Measurements from ENCODE around the gene COL1A2.

Gene COL1A2

GRCh38 chr7:94446308-94446707 lies 51.6 kb downstream of the COL1A2 start:
- POLR2A ChIA-PET (ENCODE audit: low non-redundant PET) = interaction anchor here (0.6 kb wide), 1 partner anchor 982 kb away, joined by 4 read pairs; no protein-coding TSS in a partner anchor
- no peak overlapping the region for H3K27ac ChIP-seq
- TF ChIP-seq CTCF (conservative IDR thresholded peaks at IDR 0.05; ENCODE audit: low read depth) = no peak
- DNase-seq (ENCODE audit: low spot score) = no peak
- CTCF ChIA-PET = interaction anchor here (0.5 to 1.0 kb wide), 4 partner anchors 9 to 711 kb away, joined by 3 to 4 read pairs (median 4); no protein-coding TSS in a partner anchor

- no peak overlapping the region for H3K27ac ChIP-seq
- CTCF ChIA-PET = interaction anchor here (0.5 to 2.1 kb wide), 14 partner anchors 14 to 1028 kb away, joined by 3 to 23 read pairs (median 4); partner anchors contain the start of gene SGCE
- DNase-seq (ENCODE audit: low spot score) = peak; percentile 48
- TF ChIP-seq CTCF (conservative IDR thresholded peaks at IDR 0.05; ENCODE audit: low read depth) = peak; percentile 88
- POLR2A ChIA-PET (ENCODE audit: low non-redundant PET) = no interaction called here
These were observed 54.5 kb downstream of the COL1A2 start for GRCh38 chr7:94449151-94449725.

- no peak for DNase-seq (ENCODE audit: low spot score)
- ChIA-PET POLR2A (ENCODE audit: low non-redundant PET) (no interaction called here), CTCF (interaction anchor here (0.6 to 2.1 kb wide), 7 partner anchors 14 to 797 kb away, joined by 4 to 23 read pairs (median 7); partner anchors contain the start of gene SGCE)
- TF ChIP-seq CTCF (conservative IDR thresholded peaks at IDR 0.05; ENCODE audit: low read depth) = no peak
- H3K27ac ChIP-seq = no peak overlapping the region
These were observed 55.5 kb downstream of the COL1A2 start for GRCh38 chr7:94450044-94450697.

- no peak for TF ChIP-seq CTCF (conservative IDR thresholded peaks at IDR 0.05; ENCODE audit: low read depth)
- ChIA-PET POLR2A (ENCODE audit: low non-redundant PET) (no interaction called here), CTCF (interaction anchor here (0.5 to 0.6 kb wide), 2 partner anchors 259 to 611 kb away, joined by 3 to 5 read pairs; no protein-coding TSS in a partner anchor)
- H3K27ac ChIP-seq = no peak overlapping the region
- DNase-seq (ENCODE audit: low spot score) = no peak
These were observed 56.5 kb downstream of the COL1A2 start for GRCh38 chr7:94451187-94451586.

GRCh38 chr7:94452239-94452638 lies 57.5 kb downstream of the COL1A2 start:
- no peak for TF ChIP-seq CTCF (conservative IDR thresholded peaks at IDR 0.05; ENCODE audit: low read depth)
- POLR2A ChIA-PET (ENCODE audit: low non-redundant PET) = no interaction called here
- H3K27ac ChIP-seq = no peak overlapping the region
- no peak for DNase-seq (ENCODE audit: low spot score)
- CTCF ChIA-PET = no interaction called here

GRCh38 chr7:94453898-94454297 lies 59.2 kb downstream of the COL1A2 start:
- no peak for DNase-seq (ENCODE audit: low spot score)
- TF ChIP-seq CTCF (conservative IDR thresholded peaks at IDR 0.05; ENCODE audit: low read depth) = no peak
- POLR2A ChIA-PET (ENCODE audit: low non-redundant PET) = no interaction called here
- no peak overlapping the region for H3K27ac ChIP-seq
- CTCF ChIA-PET = no interaction called here
